Muscle of leg (tissue), 11 donors: ENCODE measurements around the gene TMEM163. TPM values are rescaled to one million over a fixed set of nuclear protein-coding genes. Genes with fewer than 3 reads are reported as not detected.
"Not testable (repeated sequence)": the region's sequence is repeated elsewhere in the genome, so short reads cannot be mapped to it uniquely, and the experiment has no call there.

Experiments
- DNase-seq: peaks from one replicate; pipeline ENCODE4 v3.0.0; 2013
- H3K27ac ChIP-seq: one replicate; pipeline ENCODE4 v1.5.1; 2013; ENCODE audit warnings: mild to moderate bottlenecking, low read length, control low read depth
- H3K27me3 ChIP-seq: one replicate; pipeline ENCODE4 v1.6.1; 2013; ENCODE audit warnings: low read length; ENCODE audit not compliant: control insufficient read depth, insufficient read depth
- H3K36me3 ChIP-seq: one replicate; pipeline ENCODE4 v1.6.1; 2013; ENCODE audit warnings: low read length; ENCODE audit not compliant: control insufficient read depth, insufficient read depth
- H3K4me1 ChIP-seq: one replicate; pipeline ENCODE4 v1.6.1; 2013; ENCODE audit warnings: low read length; ENCODE audit not compliant: control insufficient read depth, insufficient read depth
- H3K4me3 ChIP-seq: one replicate; pipeline ENCODE4 v1.5.1; 2013; ENCODE audit warnings: low read length, control low read depth
- H3K9me3 ChIP-seq: replicated peaks from 2 replicates; pipeline ENCODE4 v1.6.1; 2013; ENCODE audit warnings: low read depth, low read length; ENCODE audit not compliant: control insufficient read depth
- WGBS: methylation state at CpG from one replicate; pipeline ENCODE4 v1.1.5; 2013; ENCODE audit warnings: missing lambda C conversion rate; ENCODE audit not compliant: insufficient coverage; 5-methylcytosine and 5-hydroxymethylcytosine counted together
- polyA plus RNA-seq, 8 donors: library from polyadenylated mRNA; unstranded; fragments of 120-200 nt; gene quantifications; one replicate each; pipeline versions ENCODE4 v1.2.1 to v1.2.3, GENCODE V29; 2013; ENCODE audit warnings: inconsistent platforms in 1 of 8, low replicate concordance in 1 of 8; ENCODE audit not compliant: insufficient read length in 8 of 8, insufficient read depth in 1 of 8
- total RNA-seq: library from RNA; stranded (reverse); fragments of 120-200 nt; gene quantifications from one replicate; pipeline ENCODE4 v1.2.4, GENCODE V29; 2013

Gene TMEM163
- total and polyA plus RNA-seq, 9 donors = 0.66 to 3.5 (median 1.8) TPM

- no peaks in the 10 kb centered on the region for H3K36me3 ChIP-seq
- no peaks in the 10 kb centered on the region for H3K4me1 ChIP-seq
- no peak overlapping the region for H3K4me3 ChIP-seq
- DNase-seq = no peak
- WGBS = 74% methylated on average over 15 of the region's 15 CpGs
- no peak overlapping the region for H3K27ac ChIP-seq
- no peaks in the 10 kb centered on the region for H3K9me3 ChIP-seq
- no peaks in the 10 kb centered on the region for H3K27me3 ChIP-seq
These were observed 235.9 kb downstream of the TMEM163 start for GRCh38 chr2:134482766-134483340.

- Histone ChIP-seq H3K4me1 (no peaks in the 10 kb centered on the region), H3K9me3 (no peaks in the 10 kb centered on the region), H3K27me3 (no peaks in the 10 kb centered on the region), H3K36me3 (no peaks in the 10 kb centered on the region), H3K27ac (no peak overlapping the region), H3K4me3 (no peak overlapping the region)
- 25% methylated on average over 1 of the region's 6 CpGs for WGBS
- no peak for DNase-seq
These were observed 236.6 kb downstream of the TMEM163 start for GRCh38 chr2:134482131-134482723.

GRCh38 chr2:134479696-134480330 is 239.0 kb downstream of the TMEM163 start:
- Histone ChIP-seq H3K27me3 (no peaks in the 10 kb centered on the region), H3K27ac (no peak overlapping the region), H3K36me3 (no peaks in the 10 kb centered on the region), H3K4me1 (no peaks in the 10 kb centered on the region), H3K4me3 (no peak overlapping the region), H3K9me3 (no peaks in the 10 kb centered on the region)
- no peak for DNase-seq
- WGBS = 50% methylated on average over 1 of the region's 4 CpGs

- not testable (repeated sequence) for H3K4me3 ChIP-seq, H3K27me3 ChIP-seq, DNase-seq, H3K4me1 ChIP-seq, H3K9me3 ChIP-seq, H3K36me3 ChIP-seq, H3K27ac ChIP-seq
- WGBS = 80% methylated on average over 1 of the region's 8 CpGs
These were observed 241.8 kb downstream of the TMEM163 start for GRCh38 chr2:134476982-134477381.

- 88% methylated on average over 6 of the region's 8 CpGs for WGBS
- no peak overlapping the region for H3K27ac ChIP-seq
- H3K9me3 ChIP-seq = peaks cover 3% of the 10 kb centered on the region
- no peak for DNase-seq
- no peaks in the 10 kb centered on the region for H3K4me1 ChIP-seq
- no peaks in the 10 kb centered on the region for H3K27me3 ChIP-seq
- no peaks in the 10 kb centered on the region for H3K36me3 ChIP-seq
- H3K4me3 ChIP-seq = no peak overlapping the region
These were observed 248.1 kb downstream of the TMEM163 start for GRCh38 chr2:134470561-134471168.

GRCh38 chr2:134469516-134470115 is 249.2 kb downstream of the TMEM163 start:
- WGBS = 94% methylated on average over 20 of the region's 25 CpGs
- H3K9me3 ChIP-seq = peaks cover 3% of the 10 kb centered on the region
- no peaks in the 10 kb centered on the region for H3K4me1 ChIP-seq
- H3K27me3 ChIP-seq = no peaks in the 10 kb centered on the region
- DNase-seq = no peak
- no peak overlapping the region for H3K4me3 ChIP-seq
- no peaks in the 10 kb centered on the region for H3K36me3 ChIP-seq
- H3K27ac ChIP-seq = no peak overlapping the region

- Histone ChIP-seq H3K4me1 (no peaks in the 10 kb centered on the region), H3K36me3 (no peaks in the 10 kb centered on the region), H3K4me3 (no peak overlapping the region), H3K27me3 (no peaks in the 10 kb centered on the region), H3K27ac (no peak overlapping the region), H3K9me3 (peaks cover 3% of the 10 kb centered on the region)
- no peak for DNase-seq
- 86% methylated on average over 7 of the region's 12 CpGs for WGBS
These were observed 250.0 kb downstream of the TMEM163 start for GRCh38 chr2:134468776-134469175.

GRCh38 chr2:134468164-134468563 is 250.6 kb downstream of the TMEM163 start:
- no peaks in the 10 kb centered on the region for H3K36me3 ChIP-seq
- no peak overlapping the region for H3K27ac ChIP-seq
- H3K27me3 ChIP-seq = no peaks in the 10 kb centered on the region
- DNase-seq = no peak
- WGBS = no CpG with 5 or more reads among the region's 2 CpGs
- H3K4me1 ChIP-seq = no peaks in the 10 kb centered on the region
- peaks cover 3% of the 10 kb centered on the region for H3K9me3 ChIP-seq
- H3K4me3 ChIP-seq = no peak overlapping the region

- no CpG with 5 or more reads among the region's 3 CpGs for WGBS
- DNase-seq = no peak
- Histone ChIP-seq H3K4me3 (no peak overlapping the region), H3K27ac (no peak overlapping the region), H3K36me3 (no peaks in the 10 kb centered on the region), H3K4me1 (no peaks in the 10 kb centered on the region), H3K9me3 (no peaks in the 10 kb centered on the region), H3K27me3 (no peaks in the 10 kb centered on the region)
These were observed 252.7 kb downstream of the TMEM163 start for GRCh38 chr2:134466141-134466540.
